ENCODE data around the gene SLC29A1.

GRCh38 chr6:44198684-44199083, 24.7 kb upstream of the SLC29A1 start:
- TF ChIP-seq CTCF (IDR thresholded peaks at IDR 0.05; ENCODE audit: borderline replicate concordance, extremely low read depth, low read length, poor library complexity, severe bottlenecking), result no peak
- TF ChIP-seq EZH2 (IDR thresholded peaks at IDR 0.05; ENCODE audit: borderline replicate concordance, low read depth, low read length, severe bottlenecking), result no peak

Measured in DND-41 (cell line).